Sigmoid colon (tissue), 3 donors: ENCODE results near the gene PROSER3.
"Not testable (repeated sequence)": the region's sequence is repeated elsewhere in the genome, so short reads cannot be mapped to it uniquely, and the experiment has no call there.

Experiments used
- POLR2A ChIP-seq, 2 donors: fragments of 450-650 bp; IDR thresholded peaks; one replicate each; pipeline ENCODE4 v1.6.1; 2016; ENCODE audit warnings: antibody characterized with exemption in 2 of 2, mild to moderate bottlenecking in 2 of 2, moderate library complexity in 2 of 2
- TF ChIP-seq, protein P1 (sequence below), 4 experiments: fragments of 450-650 bp in 3 of 4; fragments of 200-600 bp in 1 of 4; IDR thresholded peaks; one replicate each; pipeline ENCODE4 v1.5.1; 2016 to 2019; ENCODE audit warnings: antibody characterized with exemption in 4 of 4, mild to moderate bottlenecking in 3 of 4, moderate library complexity in 2 of 4

DNA sequence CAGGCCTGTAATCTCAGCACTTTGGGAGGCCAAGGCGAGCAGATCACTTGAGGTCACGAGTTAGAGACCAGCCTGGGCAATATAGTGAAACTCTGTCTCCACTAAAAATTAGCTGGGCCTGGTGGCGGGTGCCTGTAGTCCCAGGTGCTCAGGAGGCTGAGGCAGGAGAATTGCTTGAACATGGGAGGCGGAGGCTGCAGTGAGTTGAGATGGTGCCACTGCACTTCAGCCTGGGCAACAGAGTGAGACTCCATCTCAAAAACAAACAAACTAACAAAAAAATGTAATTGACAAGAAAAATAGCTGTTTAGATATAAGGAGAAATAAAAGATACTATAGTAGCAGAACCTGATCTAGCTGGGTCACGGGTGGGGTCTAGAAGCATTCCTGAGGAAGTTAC is 14.4 kb downstream of the PROSER3 start:
- TF ChIP-seq, protein P1, sequence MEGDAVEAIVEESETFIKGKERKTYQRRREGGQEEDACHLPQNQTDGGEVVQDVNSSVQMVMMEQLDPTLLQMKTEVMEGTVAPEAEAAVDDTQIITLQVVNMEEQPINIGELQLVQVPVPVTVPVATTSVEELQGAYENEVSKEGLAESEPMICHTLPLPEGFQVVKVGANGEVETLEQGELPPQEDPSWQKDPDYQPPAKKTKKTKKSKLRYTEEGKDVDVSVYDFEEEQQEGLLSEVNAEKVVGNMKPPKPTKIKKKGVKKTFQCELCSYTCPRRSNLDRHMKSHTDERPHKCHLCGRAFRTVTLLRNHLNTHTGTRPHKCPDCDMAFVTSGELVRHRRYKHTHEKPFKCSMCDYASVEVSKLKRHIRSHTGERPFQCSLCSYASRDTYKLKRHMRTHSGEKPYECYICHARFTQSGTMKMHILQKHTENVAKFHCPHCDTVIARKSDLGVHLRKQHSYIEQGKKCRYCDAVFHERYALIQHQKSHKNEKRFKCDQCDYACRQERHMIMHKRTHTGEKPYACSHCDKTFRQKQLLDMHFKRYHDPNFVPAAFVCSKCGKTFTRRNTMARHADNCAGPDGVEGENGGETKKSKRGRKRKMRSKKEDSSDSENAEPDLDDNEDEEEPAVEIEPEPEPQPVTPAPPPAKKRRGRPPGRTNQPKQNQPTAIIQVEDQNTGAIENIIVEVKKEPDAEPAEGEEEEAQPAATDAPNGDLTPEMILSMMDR (IDR thresholded peaks at IDR 0.05): not testable (repeated sequence)
- not testable (repeated sequence) for TF ChIP-seq POLR2A (IDR thresholded peaks at IDR 0.05)
